VCaP (cell line): ENCODE data around the gene CALN1.
A peak's percentile ranks its signal among the peaks of the same experiment; 100 is the strongest.

Experiments
- H3K27ac ChIP-seq: fragments of 450-650 bp; 2 replicates; pipeline ENCODE4 v1.5.1; 2017
- TF ChIP-seq, protein P1 (sequence below): fragments of 450-650 bp; conservative IDR thresholded peaks from 2 replicates; pipeline ENCODE4 v1.5.1; 2017; ENCODE audit warnings: mild to moderate bottlenecking, moderate library complexity

The CALN1 gene

DNA sequence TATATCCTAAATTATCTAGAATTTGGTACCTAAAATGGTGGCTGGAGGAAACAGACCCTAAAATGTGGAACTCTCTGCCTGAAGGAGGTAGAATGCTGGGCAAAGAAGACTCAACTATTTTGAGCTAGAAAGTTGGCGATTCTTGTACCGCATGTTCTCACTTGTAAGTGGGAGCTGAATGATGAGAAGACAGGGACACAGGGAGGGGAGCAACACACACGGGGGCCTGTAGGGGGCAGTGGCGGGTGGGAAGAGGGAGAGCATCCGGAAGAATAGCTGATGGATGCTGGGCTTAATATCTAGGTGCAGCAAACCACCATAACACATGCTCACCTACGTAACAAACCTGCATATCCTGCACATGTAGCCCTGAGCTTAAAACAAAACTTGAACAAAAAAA, 250.6 kb downstream of the CALN1 start:
- H3K27ac ChIP-seq: no peak overlapping the region
- TF ChIP-seq, protein P1, sequence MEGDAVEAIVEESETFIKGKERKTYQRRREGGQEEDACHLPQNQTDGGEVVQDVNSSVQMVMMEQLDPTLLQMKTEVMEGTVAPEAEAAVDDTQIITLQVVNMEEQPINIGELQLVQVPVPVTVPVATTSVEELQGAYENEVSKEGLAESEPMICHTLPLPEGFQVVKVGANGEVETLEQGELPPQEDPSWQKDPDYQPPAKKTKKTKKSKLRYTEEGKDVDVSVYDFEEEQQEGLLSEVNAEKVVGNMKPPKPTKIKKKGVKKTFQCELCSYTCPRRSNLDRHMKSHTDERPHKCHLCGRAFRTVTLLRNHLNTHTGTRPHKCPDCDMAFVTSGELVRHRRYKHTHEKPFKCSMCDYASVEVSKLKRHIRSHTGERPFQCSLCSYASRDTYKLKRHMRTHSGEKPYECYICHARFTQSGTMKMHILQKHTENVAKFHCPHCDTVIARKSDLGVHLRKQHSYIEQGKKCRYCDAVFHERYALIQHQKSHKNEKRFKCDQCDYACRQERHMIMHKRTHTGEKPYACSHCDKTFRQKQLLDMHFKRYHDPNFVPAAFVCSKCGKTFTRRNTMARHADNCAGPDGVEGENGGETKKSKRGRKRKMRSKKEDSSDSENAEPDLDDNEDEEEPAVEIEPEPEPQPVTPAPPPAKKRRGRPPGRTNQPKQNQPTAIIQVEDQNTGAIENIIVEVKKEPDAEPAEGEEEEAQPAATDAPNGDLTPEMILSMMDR: no peak

- H3K27ac ChIP-seq: no peak overlapping the region
- TF ChIP-seq, protein P1: no peak
Observed at GRCh38 chr7:72159911-72160310, 252.2 kb downstream of the CALN1 start.

DNA sequence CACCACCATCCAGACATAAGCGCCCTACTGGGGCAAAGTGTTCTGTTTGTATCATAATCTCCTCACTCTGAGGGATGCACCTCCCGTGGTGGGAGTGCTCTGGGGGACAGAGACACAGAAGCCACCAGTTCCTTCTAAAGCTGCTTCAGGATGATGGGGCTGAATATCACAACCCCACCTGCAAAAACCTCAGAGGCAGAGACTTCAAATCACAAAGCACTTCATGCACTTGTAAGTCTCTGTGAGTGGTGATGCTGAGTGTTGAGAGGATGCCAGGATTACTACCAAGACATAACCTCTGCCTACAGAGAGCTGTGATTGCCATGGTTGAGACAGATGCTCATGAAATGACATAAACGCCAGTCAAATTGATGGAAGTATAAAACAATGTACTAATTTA, 255.5 kb downstream of the CALN1 start:
- TF ChIP-seq, protein P1: no peak
- no peak overlapping the region for H3K27ac ChIP-seq

DNA sequence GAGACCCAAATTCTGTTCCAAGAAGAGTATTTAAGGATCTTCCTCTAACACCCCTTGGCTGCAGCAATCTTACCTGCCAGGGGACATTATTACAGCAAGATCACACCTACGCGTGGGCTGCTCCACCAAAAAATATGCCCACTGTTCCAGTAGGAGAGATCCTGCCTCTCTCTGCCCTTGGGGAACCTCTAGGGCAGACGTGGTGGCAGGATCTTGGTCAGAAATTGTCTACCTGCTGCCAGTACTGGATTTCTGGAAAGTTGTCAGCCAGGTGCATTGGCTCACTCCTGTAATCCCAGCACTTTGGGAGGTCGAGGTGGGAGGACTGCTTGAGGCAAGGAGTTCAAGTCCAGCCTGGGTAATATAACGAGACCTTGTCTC, 259.0 kb downstream of the CALN1 start:
- H3K27ac ChIP-seq: peak overlapping the region; percentile 62
- TF ChIP-seq, protein P1: no peak

DNA sequence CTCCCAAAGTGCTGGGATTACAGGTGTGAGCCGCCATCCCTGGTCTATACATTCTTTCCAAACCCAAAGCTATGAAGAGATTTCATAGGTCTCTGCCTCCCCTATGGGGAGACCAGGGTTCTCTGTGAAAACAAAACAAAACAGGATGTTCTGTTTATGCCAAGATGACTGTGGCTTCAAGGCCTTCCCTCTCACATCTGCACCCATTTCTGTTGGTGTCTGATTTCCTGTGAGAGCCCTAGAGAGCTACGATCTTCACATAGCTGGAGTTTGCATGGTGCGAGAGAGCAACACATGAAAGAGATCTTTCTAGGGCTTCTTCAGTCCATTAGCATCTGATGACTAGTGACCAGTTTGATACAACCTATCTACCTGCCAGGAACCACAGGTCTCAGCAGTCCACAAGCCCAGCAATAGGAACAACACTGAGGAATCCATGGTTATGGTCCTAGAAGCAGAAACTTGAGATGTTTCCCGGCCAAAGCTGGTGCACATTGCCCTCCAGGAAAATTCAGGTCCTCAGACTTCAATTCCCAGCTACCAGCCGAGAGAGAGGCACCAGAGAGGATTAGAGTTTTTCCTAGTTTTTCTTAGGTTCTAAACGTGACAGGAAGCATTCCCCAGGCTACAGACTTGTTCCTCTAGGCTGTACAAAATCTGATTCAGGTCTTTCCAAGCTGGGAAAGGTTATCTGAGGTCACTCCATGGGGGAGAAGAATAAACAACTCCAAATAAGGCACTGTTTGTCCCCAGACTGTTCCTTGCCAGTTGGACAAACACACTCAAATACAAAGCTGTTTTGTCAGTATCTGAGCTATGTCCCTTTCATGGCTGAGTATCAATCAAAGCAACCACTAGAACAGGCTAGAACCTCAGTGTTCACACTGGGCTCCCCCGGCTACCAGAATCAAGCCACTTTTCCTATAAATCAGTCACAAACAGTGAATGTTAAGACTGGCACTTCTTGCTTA, 259.7 kb downstream of the CALN1 start:
- TF ChIP-seq, protein P1: no peak
- peak overlapping the region; percentile 62 for H3K27ac ChIP-seq

GRCh38 chr7:72140566-72140965, 271.6 kb downstream of the CALN1 start:
- no peak overlapping the region for H3K27ac ChIP-seq
- TF ChIP-seq, protein P1: no peak

DNA sequence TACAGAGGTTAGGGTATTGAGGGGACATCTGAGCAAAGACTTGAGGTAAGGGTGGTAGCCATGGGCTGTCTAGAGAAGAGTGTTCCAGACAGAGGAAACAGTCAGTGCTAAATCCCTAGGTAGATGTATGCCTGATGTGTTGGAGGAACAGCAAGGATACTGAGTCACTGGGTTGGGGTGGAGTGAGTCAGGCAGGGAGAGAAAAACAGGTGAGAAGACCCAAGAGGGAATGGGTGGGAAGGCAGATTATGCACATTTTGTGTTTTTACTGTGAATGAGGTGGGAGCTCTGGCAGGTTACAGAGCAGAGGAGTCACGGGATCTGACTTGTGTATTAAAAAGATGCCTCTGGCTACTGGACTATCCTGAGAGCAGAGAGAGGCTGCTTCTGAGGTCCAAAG, 285.0 kb downstream of the CALN1 start:
- TF ChIP-seq, protein P1: no peak
- H3K27ac ChIP-seq: no peak overlapping the region
